IMR-90 (cell line): ENCODE data around the gene EXOC2. TPM values are rescaled to one million over a fixed set of nuclear protein-coding genes. Genes with fewer than 3 reads are reported as not detected.

Experiments
- ATAC-seq: fragments of 200-7000 bp; cut with Tn5 transposase; 2 replicates; pipeline ENCODE4 v1.9.1; 2020; ENCODE audit warnings: low read depth, mild to moderate bottlenecking, moderate library complexity
- BruUV-seq: library from RNA; stranded (reverse); fragments of 400-500 nt; replicated peaks from 2 replicates; lab custom pipeline; 2021; lab: Mats Ljungman, UMichigan
- CTCF ChIA-PET: fragments of 300-600 bp; formaldehyde crosslinking; extraction: SDS; loops from one replicate; lab custom pipeline; 2021; ENCODE audit warnings: antibody characterized with exemption; lab: Yijun Ruan, JAX
- POLR2A ChIA-PET: fragments of 300-600 bp; sonication (Branson Sonifier 250); formaldehyde crosslinking; loops from one replicate; lab custom pipeline; 2022; ENCODE audit warnings: antibody characterized with exemption; ENCODE audit not compliant: unreplicated experiment; lab: Charles Lee
- DNase-seq: peaks from one replicate; pipeline ENCODE4 v3.0.0; 2013
- H2AFZ ChIP-seq: replicated peaks from 2 replicates; pipeline ENCODE3; 2013; ENCODE audit warnings: low read length, mild to moderate bottlenecking; ENCODE audit not compliant: poor library complexity
- H2AK5ac ChIP-seq: 2 replicates; pipeline ENCODE4 v1.6.1; 2013; ENCODE audit warnings: low read depth, low read length, inconsistent platforms
- H2AK9ac ChIP-seq: replicated peaks from 2 replicates; pipeline ENCODE3; 2013; ENCODE audit warnings: mild to moderate bottlenecking, low read depth, low read length, moderate library complexity; ENCODE audit not compliant: poor library complexity
- H2BK120ac ChIP-seq: 2 replicates; pipeline ENCODE4 v1.6.1; 2013; ENCODE audit warnings: low read depth, low read length, inconsistent platforms
- H2BK15ac ChIP-seq: 3 replicates; pipeline ENCODE4 v1.6.1; 2013; ENCODE audit warnings: low read depth, low read length, inconsistent platforms
- H2BK20ac ChIP-seq: 2 replicates; pipeline ENCODE4 v1.6.1; 2013; ENCODE audit warnings: low read depth, mild to moderate bottlenecking, inconsistent platforms, low read length, moderate library complexity
- H2BK5ac ChIP-seq: 2 replicates; pipeline ENCODE4 v1.6.1; 2013; ENCODE audit warnings: mild to moderate bottlenecking, low read depth, low read length, inconsistent platforms; ENCODE audit not compliant: poor library complexity, severe bottlenecking
- H3K14ac ChIP-seq: replicated peaks from 2 replicates; pipeline ENCODE4 v1.6.1; 2013; ENCODE audit warnings: low read depth, low read length, inconsistent platforms
- H3K18ac ChIP-seq: 2 replicates; pipeline ENCODE4 v1.6.1; 2013; ENCODE audit warnings: low read depth, low read length, control low read depth
- H3K23ac ChIP-seq: 2 replicates; pipeline ENCODE4 v1.6.1; 2013; ENCODE audit warnings: low read depth, low read length, inconsistent platforms
- H3K27ac ChIP-seq: 2 replicates; pipeline ENCODE4 v1.5.1; 2013; ENCODE audit warnings: mild to moderate bottlenecking, control low read depth, low read length; ENCODE audit not compliant: insufficient read depth
- H3K27me3 ChIP-seq: 2 replicates; pipeline ENCODE4 v1.6.1; 2013; ENCODE audit warnings: low read length; ENCODE audit not compliant: control insufficient read depth, insufficient read depth
- H3K36me3 ChIP-seq: 2 replicates; pipeline ENCODE4 v1.6.1; 2013; ENCODE audit warnings: low read length, mixed read lengths; ENCODE audit not compliant: control insufficient read depth, insufficient read depth
- H3K4ac ChIP-seq: 2 replicates; pipeline ENCODE4 v1.6.1; 2013; ENCODE audit warnings: low read depth, low read length, inconsistent platforms
- H3K4me1 ChIP-seq: 2 replicates; pipeline ENCODE4 v1.6.1; 2013; ENCODE audit warnings: low read length, mixed read lengths; ENCODE audit not compliant: control insufficient read depth, insufficient read depth
- H3K4me2 ChIP-seq: 2 replicates; pipeline ENCODE4 v1.6.1; 2013; ENCODE audit warnings: low read depth, mild to moderate bottlenecking, control low read depth, low read length, moderate library complexity
- H3K4me3 ChIP-seq: 2 replicates; pipeline ENCODE4 v1.5.1; 2013; ENCODE audit warnings: low read depth, mild to moderate bottlenecking, control low read depth, low read length, moderate library complexity; ENCODE audit not compliant: insufficient read depth
- H3K56ac ChIP-seq: 2 replicates; pipeline ENCODE4 v1.6.1; 2013; ENCODE audit warnings: low read length, inconsistent platforms; ENCODE audit not compliant: insufficient read depth; ENCODE audit errors: extremely low read depth
- H3K79me1 ChIP-seq, 2 experiments: 2 replicates each; pipeline ENCODE4 v1.6.1; 2013; ENCODE audit warnings: low read length in 2 of 2, inconsistent platforms in 1 of 2, low read depth in 1 of 2
- H3K9ac ChIP-seq: 2 replicates; pipeline ENCODE4 v1.6.1; 2013; ENCODE audit warnings: low read depth, low read length, control low read depth
- H3K9me1 ChIP-seq: 2 replicates; pipeline ENCODE4 v1.6.1; 2013; ENCODE audit warnings: low read length, inconsistent platforms; ENCODE audit not compliant: insufficient read depth
- H3K9me3 ChIP-seq: 2 replicates; pipeline ENCODE4 v1.6.1; 2013; ENCODE audit warnings: low read length; ENCODE audit not compliant: control insufficient read depth, insufficient read depth
- H4K20me1 ChIP-seq: 2 replicates; pipeline ENCODE4 v1.6.1; 2013; ENCODE audit warnings: low read length, inconsistent platforms; ENCODE audit not compliant: insufficient read depth
- H4K5ac ChIP-seq: 2 replicates; pipeline ENCODE4 v1.6.1; 2013; ENCODE audit warnings: mild to moderate bottlenecking, low read depth, low read length, control low read depth
- H4K8ac ChIP-seq, 2 experiments: 2 replicates each; pipeline ENCODE4 v1.6.1; 2013; ENCODE audit warnings: low read depth in 2 of 2, low read length in 2 of 2, control low read depth in 1 of 2, inconsistent platforms in 1 of 2
- H4K91ac ChIP-seq: 2 replicates; pipeline ENCODE4 v1.6.1; 2013; ENCODE audit warnings: low read depth, low read length, inconsistent platforms; ENCODE audit not compliant: insufficient read depth
- BHLHE40 ChIP-seq: fragments of 150-350 bp; IDR thresholded peaks from 2 replicates; pipeline ENCODE4 v1.6.1; 2016; ENCODE audit warnings: mild to moderate bottlenecking, low read depth, low read length
- CEBPB ChIP-seq: IDR thresholded peaks from 2 replicates; pipeline ENCODE4 v1.6.1; 2012; ENCODE audit warnings: low read depth, low read length, improper control_type of control experiment
- CHD1 ChIP-seq: IDR thresholded peaks from 2 replicates; pipeline ENCODE4 v1.6.1; 2012; ENCODE audit warnings: low read depth, low read length, improper control_type of control experiment
- CTCF ChIP-seq: conservative IDR thresholded peaks from 2 replicates; pipeline ENCODE4 v1.5.1; 2012; ENCODE audit warnings: mild to moderate bottlenecking, low read depth, low read length, improper control_type of control experiment
- ELK1 ChIP-seq: fragments of 150-350 bp; IDR thresholded peaks from 2 replicates; pipeline ENCODE4 v1.6.1; 2016; ENCODE audit warnings: low read depth, mild to moderate bottlenecking, low read length, moderate library complexity, borderline replicate concordance
- FOS ChIP-seq: fragments of 150-350 bp; IDR thresholded peaks from 2 replicates; pipeline ENCODE4 v1.6.1; 2016; ENCODE audit warnings: low read depth, low read length
- MAFK ChIP-seq: IDR thresholded peaks from 2 replicates; pipeline ENCODE4 v1.6.1; 2012; ENCODE audit warnings: low read depth, low read length, improper control_type of control experiment
- MAZ ChIP-seq: IDR thresholded peaks from 2 replicates; pipeline ENCODE4 v1.6.1; 2012; ENCODE audit warnings: low read depth, mild to moderate bottlenecking, low read length, improper control_type of control experiment, moderate library complexity, borderline replicate concordance
- MXI1 ChIP-seq: IDR thresholded peaks from 2 replicates; pipeline ENCODE4 v1.6.1; 2012; ENCODE audit warnings: low read depth, mild to moderate bottlenecking, low read length, moderate library complexity, borderline replicate concordance
- NFE2L2 ChIP-seq: fragments of 150-350 bp; IDR thresholded peaks from 2 replicates; pipeline ENCODE4 v1.6.1; 2016; ENCODE audit warnings: low read depth, mild to moderate bottlenecking, low read length
- POLR2A ChIP-seq: IDR thresholded peaks from 2 replicates; pipeline ENCODE4 v1.6.1; 2012; ENCODE audit warnings: mild to moderate bottlenecking, low read depth, low read length
- RAD21 ChIP-seq: IDR thresholded peaks from 2 replicates; pipeline ENCODE4 v1.6.1; 2012; ENCODE audit warnings: low read length, improper control_type of control experiment
- RCOR1 ChIP-seq: IDR thresholded peaks from 2 replicates; pipeline ENCODE4 v1.6.1; 2012; ENCODE audit warnings: mild to moderate bottlenecking, low read length, improper control_type of control experiment; ENCODE audit not compliant: insufficient replicate concordance
- RFX5 ChIP-seq: IDR thresholded peaks from 2 replicates; pipeline ENCODE4 v1.8.0; 2012; ENCODE audit warnings: low read depth, mild to moderate bottlenecking, low read length, moderate library complexity
- SMC3 ChIP-seq: fragments of 150-350 bp; IDR thresholded peaks from 2 replicates; pipeline ENCODE4 v1.6.1; 2016; ENCODE audit warnings: low read depth, mild to moderate bottlenecking, antibody characterized with exemption, low read length, moderate library complexity
- USF2 ChIP-seq: fragments of 150-350 bp; IDR thresholded peaks from 2 replicates; pipeline ENCODE4 v1.6.1; 2017; ENCODE audit warnings: mild to moderate bottlenecking, antibody characterized with exemption, low read length, low read depth
- WGBS, 2 experiments: methylation state at CpG; one replicate each; pipeline versions ENCODE4 v1.1.5 to v1.1.7; 2013; ENCODE audit warnings: missing lambda C conversion rate in 2 of 2; ENCODE audit not compliant: insufficient read length in 1 of 2; ENCODE audit errors: extremely low coverage in 2 of 2; 5-methylcytosine and 5-hydroxymethylcytosine counted together
- dilution Hi-C: fragments of 300-500 bp; cut with HindIII; formaldehyde crosslinking; loops from one replicate; pipeline ENCODE4 v1.14.3; 2018; ENCODE audit warnings: low sequenced_read_pairs; ENCODE audit not compliant: unreplicated experiment
- in situ Hi-C: fragments of 300-500 bp; cut with MboI; formaldehyde crosslinking; loops from 3 replicates; pipeline ENCODE4 v1.14.3; 2019; ENCODE audit warnings: low sequenced_read_pairs, inconsistent platforms, mixed read lengths
- intact Hi-C: fragments of 100-400 bp; cut with micrococcal nuclease; formaldehyde crosslinking; loops from 2 replicates; pipeline ENCODE4 v1.10.0; 2022
- polyA plus RNA-seq, 3 experiments: library from polyadenylated mRNA; depleted of rRNA; stranded (reverse); fragments of >200 nt; gene quantifications; 2 replicates each; pipeline ENCODE4 v1.2.3, GENCODE V29; 2012; ENCODE audit warnings: low replicate concordance in 1 of 3
- total RNA-seq: library from RNA; depleted of rRNA; stranded (reverse); fragments of >200 nt; gene quantifications from 2 replicates; pipeline ENCODE4 v1.2.3, GENCODE V29; 2012

The EXOC2 gene
- total and polyA plus RNA-seq, 2 of the 4 experiments (the other 2 are of a cell fraction) = 13.1 to 37.3 TPM

- H2BK20ac ChIP-seq = no peak overlapping the region
- H3K36me3 ChIP-seq = peaks cover 19% of the 10 kb centered on the region
- H2AK9ac ChIP-seq = no peak overlapping the region
- no peaks in the 10 kb centered on the region for H3K9me3 ChIP-seq
- ChIA-PET POLR2A (no interaction called here), CTCF (interaction anchor here (0.6 kb wide), 1 partner anchor 10 kb away, joined by 3 read pairs; no protein-coding TSS in a partner anchor)
- TSS peak; percentile 56 for BruUV-seq
- dilution Hi-C loops = no loop called here
- no peak overlapping the region for H2BK5ac ChIP-seq
- TF ChIP-seq SMC3 (no peak), CTCF (no peak), RCOR1 (no peak), MXI1 (no peak), FOS (no peak), MAZ (no peak), USF2 (no peak), RFX5 (no peak), CEBPB (no peak), MAFK (no peak), CHD1 (no peak), RAD21 (no peak), POLR2A (no peak), BHLHE40 (no peak), ELK1 (no peak), NFE2L2 (no peak)
- H3K4me3 ChIP-seq = no peak overlapping the region
- no peaks in the 10 kb centered on the region for H3K4me1 ChIP-seq
- H4K5ac ChIP-seq = no peak overlapping the region
- no peak overlapping the region for H2AK5ac ChIP-seq
- H3K56ac ChIP-seq = no peak overlapping the region
- no peak overlapping the region for H3K18ac ChIP-seq
- no peak overlapping the region for H3K4me2 ChIP-seq
- no peak overlapping the region for H4K8ac ChIP-seq
- no peak overlapping the region for H2BK120ac ChIP-seq
- no peak overlapping the region for H2AFZ ChIP-seq
- intact Hi-C loops = loop anchor here (5.0 kb wide), 1 partner anchor 148 kb away; no protein-coding TSS in a partner anchor
- no peak overlapping the region for H3K27ac ChIP-seq
- no peaks in the 10 kb centered on the region for H3K27me3 ChIP-seq
- in situ Hi-C loops = no loop called here
- no peak overlapping the region for H4K91ac ChIP-seq
- no peak overlapping the region; the same call in 1 of the 2 replicates for H3K14ac ChIP-seq
- no peak overlapping the region for H3K23ac ChIP-seq
- ATAC-seq (no peak), DNase-seq (no peak)
- peaks cover 4% of the 10 kb centered on the region; the same call in 1 of the 2 replicates for H3K9me1 ChIP-seq
- no peak overlapping the region for H2BK15ac ChIP-seq
- 60% methylated on average over 1 of the region's 15 CpGs; no CpG with 5 or more reads in 1 of the 2 experiments for WGBS, 2 experiments
- H3K79me1 ChIP-seq = no peaks in the 10 kb centered on the region
- no peak overlapping the region for H3K4ac ChIP-seq
- H4K20me1 ChIP-seq = no peaks in the 10 kb centered on the region
- no peak overlapping the region for H3K9ac ChIP-seq
These were observed 207.2 kb downstream of the EXOC2 start for GRCh38 chr6:485655-486170.
